GM19452 (cell line): ENCODE results near the gene CIAPIN1.
"Not testable (repeated sequence)": the region's sequence is repeated elsewhere in the genome, so short reads cannot be mapped to it uniquely, and the experiment has no call there.

Experiments
- ATAC-seq: cut with Tn5 transposase; IDR thresholded peaks from one replicate; pipeline ENCODE4 v1.9.1; 2021; ENCODE audit not compliant: unreplicated experiment

CIAPIN1 gene

GRCh38 chr16:57444711-57445110 lies 2.5 kb downstream of the CIAPIN1 start:
- no peak for ATAC-seq

GRCh38 chr16:57440551-57440950 lies 6.6 kb downstream of the CIAPIN1 start:
- not testable (repeated sequence) for ATAC-seq

DNA sequence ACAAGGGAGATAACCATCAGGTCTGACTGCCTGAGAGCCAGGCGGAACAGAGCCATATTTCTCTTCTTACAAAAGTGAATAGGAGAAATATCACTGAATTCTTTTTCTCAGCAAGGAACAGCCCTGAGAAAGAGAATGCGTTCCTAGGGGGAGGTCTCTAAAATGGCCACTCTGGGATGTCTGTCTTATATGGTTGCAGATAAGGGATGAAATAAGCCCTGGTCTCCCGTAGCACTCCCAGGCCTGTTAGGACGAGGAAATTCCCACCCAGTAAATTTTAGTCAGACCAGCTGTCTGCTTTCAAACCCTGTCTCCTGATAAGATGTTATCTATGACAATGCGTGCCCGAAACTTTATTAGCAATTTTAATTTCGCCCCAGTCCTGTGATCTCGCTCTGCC lies 7.2 kb downstream of the CIAPIN1 start:
- not testable (repeated sequence) for ATAC-seq

DNA sequence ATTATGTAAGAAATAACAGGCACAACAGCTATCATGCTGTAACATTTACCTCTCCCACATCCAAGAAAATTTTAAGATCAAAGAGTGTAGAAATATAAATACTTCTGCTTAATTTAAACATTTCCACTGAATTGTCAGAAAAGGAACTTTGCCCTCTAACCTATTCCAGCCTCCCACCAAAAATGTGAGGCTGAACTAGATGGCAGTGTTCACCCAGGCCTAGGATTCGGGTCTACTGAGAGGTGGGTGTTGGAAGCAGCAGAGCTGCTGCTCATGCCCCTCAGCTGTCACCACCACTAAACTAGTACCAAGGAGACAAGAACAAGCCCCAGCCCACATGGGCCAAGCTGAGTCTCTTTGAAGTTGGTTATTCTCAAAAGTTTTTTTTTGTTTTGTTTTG lies 11.3 kb downstream of the CIAPIN1 start:
- no peak for ATAC-seq

DNA sequence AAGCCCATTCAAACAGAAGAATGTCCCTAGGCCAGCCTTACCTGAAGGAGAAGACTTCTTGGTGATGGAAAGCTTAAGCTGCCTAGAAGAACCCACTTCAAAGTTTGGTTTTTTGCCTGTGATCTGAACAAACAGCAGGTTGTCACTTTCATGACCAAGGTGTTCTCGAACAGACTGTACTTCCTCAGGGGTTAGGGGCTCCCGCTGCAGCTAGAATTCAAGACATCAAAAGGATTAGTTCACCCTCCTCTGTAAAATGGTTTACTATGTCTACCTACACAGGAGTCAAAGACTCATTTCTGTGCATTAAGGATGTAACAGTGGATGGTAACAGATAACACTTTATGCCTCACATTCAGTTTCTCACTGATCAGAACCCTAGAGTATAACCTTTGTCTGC lies 13.2 kb downstream of the CIAPIN1 start:
- no peak for ATAC-seq

DNA sequence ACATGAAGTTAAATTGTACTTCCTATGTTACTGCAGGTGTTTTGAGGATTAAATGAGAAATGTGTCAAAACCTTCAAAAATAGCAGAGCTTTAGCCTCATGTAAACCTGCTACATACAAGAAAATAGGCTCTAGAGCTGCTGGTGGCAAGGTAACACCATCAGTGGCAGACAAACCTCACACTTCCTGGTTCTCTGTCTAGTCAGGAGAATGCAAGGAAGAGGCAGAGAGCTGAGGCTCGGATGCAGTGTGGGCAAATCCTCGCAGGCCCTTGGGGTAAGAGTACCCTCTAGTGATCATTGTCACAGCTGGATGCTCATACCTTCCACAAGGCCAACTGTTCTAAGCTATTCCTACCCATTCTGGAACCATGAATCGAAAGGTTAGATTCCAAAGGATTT lies 14.2 kb downstream of the CIAPIN1 start:
- no peak for ATAC-seq

DNA sequence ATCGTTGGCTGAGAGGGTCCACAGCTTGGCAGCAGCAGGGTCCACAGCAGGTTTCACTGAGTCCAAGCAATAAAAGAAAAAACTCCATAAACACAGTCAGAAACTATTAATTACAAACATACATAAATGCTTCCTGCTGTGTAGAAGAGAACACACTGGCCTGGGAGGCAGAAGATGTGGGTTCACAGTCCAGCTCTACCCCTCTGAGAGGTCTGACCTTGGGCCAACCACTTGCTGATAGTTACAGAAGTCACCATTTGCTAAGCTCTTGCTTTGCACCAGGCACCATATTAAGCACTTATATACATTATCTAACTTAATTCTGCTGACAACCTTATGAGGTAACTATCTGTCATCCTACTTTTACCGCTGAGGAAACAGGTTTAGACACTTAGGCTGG lies 14.7 kb downstream of the CIAPIN1 start:
- ATAC-seq, result no peak

DNA sequence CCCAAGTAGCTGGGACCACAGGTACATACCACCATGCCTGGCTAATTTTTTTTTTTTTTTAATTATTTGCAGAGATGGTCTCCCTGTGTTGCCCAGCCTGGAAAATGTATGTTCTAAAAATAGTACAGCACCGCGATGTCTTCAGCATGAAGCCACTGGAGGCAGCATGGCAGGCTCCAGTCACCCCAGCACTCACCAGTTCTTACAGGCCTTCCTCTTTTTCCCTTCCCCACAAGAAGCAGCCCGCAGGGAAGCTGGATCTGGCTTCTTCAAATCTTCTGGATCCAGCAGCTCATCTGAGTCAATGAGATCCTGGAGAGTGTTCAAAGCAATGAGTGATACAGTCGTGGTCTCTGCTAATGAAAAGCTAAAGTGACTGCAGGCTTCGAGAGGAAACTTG lies 16.2 kb downstream of the CIAPIN1 start:
- ATAC-seq, result no peak

GRCh38 chr16:57427824-57428223 lies 19.4 kb downstream of the CIAPIN1 start:
- ATAC-seq, result no peak

GRCh38 chr16:57427307-57427706 lies 19.9 kb downstream of the CIAPIN1 start:
- ATAC-seq, result no peak

DNA sequence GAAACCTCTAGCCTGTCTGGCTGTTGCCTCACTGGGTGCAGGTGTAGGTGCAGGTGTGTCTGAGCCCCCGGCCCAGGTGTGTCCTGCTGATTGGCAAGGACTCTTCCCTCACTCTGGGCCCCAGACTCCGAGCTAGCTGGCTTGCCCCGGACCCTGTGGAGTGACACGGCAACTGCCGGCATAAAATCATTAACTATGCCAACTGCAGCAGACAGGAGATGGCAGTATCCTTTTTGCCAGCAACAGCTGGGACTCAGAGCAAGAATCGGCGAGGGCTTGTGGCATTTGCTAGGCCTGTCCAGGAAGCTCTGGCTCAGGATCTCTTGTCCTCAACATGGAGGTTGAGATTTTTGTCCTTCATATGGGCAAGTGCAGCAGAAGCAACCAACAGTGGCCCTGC lies 20.8 kb downstream of the CIAPIN1 start:
- ATAC-seq, result no peak

GRCh38 chr16:57424583-57424982 lies 22.6 kb downstream of the CIAPIN1 start:
- no peak for ATAC-seq

- ATAC-seq, result no peak
These were observed 24.0 kb downstream of the CIAPIN1 start for GRCh38 chr16:57423152-57423551.

GRCh38 chr16:57422026-57422944 lies 24.9 kb downstream of the CIAPIN1 start:
- no peak for ATAC-seq

DNA sequence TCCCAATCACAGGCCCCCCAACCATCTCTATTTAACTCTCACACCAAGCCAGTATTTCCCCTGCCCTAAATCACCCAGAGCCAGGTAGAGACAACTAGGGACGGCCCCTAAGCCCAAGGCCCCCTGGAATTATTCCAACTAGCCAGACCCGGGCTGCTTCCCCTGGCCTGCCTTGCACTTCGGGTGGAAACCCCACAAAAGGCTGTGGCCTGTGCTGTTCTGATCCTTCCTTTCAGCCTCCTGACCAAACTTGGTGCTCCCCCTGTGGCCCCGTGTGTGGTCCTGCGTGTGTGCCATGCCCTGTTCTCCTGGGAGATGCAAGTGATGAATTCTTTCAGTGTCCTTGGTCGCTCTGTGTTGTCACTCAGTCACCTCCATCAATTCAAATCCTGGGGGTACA lies 27.7 kb downstream of the CIAPIN1 start:
- no peak for ATAC-seq

- no peak for ATAC-seq
These were observed 31.1 kb downstream of the CIAPIN1 start for GRCh38 chr16:57416084-57416483.

- no peak for ATAC-seq
These were observed 33.5 kb downstream of the CIAPIN1 start for GRCh38 chr16:57413733-57414132.

DNA sequence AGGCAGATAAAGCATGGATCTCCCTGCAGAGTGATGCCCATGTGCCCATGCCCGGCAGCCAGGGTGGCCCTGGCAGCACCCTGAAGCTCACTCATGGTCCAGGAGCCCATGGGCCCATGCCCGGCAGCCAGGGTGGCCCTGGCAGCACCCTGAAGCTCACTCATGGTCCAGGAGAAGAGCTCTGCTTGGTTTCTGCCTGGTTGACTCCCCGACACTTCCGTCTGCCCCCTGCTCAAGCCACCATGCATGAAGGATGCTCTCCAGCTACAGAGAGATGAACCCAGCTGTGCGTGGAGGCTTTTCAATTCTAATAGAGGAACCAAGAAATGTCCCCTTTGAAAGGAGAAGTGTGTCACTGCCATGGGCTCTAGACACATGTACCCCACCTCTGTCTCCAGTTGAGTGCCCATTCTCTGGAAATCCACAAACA lies 33.9 kb downstream of the CIAPIN1 start:
- ATAC-seq, result peak; percentile 68

DNA sequence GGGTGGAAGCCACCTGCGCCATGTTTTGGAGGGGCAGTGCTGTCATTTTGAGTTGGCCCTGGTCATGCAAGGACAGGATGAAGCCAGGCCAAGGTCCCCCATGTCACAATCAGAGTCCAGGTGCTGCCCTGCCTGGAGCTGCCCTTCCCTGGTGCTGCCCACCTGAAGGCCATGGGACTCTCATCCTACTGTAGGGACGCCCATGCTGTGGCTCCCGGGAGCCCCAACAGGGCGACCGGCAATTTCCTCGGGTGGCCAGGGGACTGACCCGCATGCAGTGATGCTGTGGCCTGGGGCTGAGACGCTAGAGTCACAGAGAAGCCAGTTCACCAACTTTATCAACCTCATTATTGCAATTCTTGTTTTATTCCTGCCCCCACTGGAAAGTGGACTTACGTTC lies 34.6 kb downstream of the CIAPIN1 start:
- ATAC-seq, result no peak

- no peak for ATAC-seq
These were observed 35.7 kb downstream of the CIAPIN1 start for GRCh38 chr16:57411362-57411976.

- ATAC-seq, result no peak
These were observed 37.2 kb downstream of the CIAPIN1 start for GRCh38 chr16:57409870-57410587.

GRCh38 chr16:57409065-57409464 lies 38.1 kb downstream of the CIAPIN1 start:
- no peak for ATAC-seq
